Stimulated activated CD4-positive, alpha-beta T cell treated with anti-CD3 and anti-CD28 coated beads, Interleukin-15, amount 100 ng/mL, for 48 hours (primary cell): ENCODE results near the gene NFKBIL1.
A peak's percentile ranks its signal among the peaks of the same experiment; 100 is the strongest.

ENCODE experiments used
- DNase-seq, 2 donors: peaks; one replicate each; pipeline ENCODE4 v3.0.0-alpha.2; 2020; ENCODE audit warnings: low read depth in 2 of 2

Gene NFKBIL1

GRCh38 chr6:31559958-31560696 lies 12.7 kb downstream of the NFKBIL1 start:
- DNase-seq: peak in 1 of 2 donors; percentile 38

GRCh38 chr6:31560697-31561058 lies 13.3 kb downstream of the NFKBIL1 start:
- no peak for DNase-seq

GRCh38 chr6:31567531-31568370 lies 20.3 kb downstream of the NFKBIL1 start:
- DNase-seq: no peak

DNA sequence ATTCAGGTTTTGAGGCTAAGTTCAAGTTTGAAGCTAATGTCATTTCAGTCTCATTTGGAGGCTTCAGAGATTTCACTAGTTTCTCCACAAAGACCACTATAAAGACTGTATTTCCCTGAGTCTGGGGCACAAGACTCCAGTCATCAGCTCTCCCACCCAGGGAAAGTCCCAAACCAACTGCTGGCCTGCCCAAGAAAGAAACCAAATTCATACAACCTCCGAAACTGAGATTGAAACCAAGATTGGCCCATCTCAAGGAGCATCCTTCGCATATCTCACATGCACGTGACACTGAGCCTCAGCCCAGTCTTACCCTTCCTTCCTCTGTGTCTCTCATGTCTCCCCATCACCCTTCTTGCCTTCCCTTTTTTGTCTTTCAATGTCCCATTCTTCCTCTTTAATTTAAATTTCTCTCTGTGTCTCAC lies 21.1 kb downstream of the NFKBIL1 start:
- peak in 1 of 2 donors; percentile 69 for DNase-seq

- DNase-seq: no peak
Observed at GRCh38 chr6:31569861-31570536, 22.6 kb downstream of the NFKBIL1 start.

DNA sequence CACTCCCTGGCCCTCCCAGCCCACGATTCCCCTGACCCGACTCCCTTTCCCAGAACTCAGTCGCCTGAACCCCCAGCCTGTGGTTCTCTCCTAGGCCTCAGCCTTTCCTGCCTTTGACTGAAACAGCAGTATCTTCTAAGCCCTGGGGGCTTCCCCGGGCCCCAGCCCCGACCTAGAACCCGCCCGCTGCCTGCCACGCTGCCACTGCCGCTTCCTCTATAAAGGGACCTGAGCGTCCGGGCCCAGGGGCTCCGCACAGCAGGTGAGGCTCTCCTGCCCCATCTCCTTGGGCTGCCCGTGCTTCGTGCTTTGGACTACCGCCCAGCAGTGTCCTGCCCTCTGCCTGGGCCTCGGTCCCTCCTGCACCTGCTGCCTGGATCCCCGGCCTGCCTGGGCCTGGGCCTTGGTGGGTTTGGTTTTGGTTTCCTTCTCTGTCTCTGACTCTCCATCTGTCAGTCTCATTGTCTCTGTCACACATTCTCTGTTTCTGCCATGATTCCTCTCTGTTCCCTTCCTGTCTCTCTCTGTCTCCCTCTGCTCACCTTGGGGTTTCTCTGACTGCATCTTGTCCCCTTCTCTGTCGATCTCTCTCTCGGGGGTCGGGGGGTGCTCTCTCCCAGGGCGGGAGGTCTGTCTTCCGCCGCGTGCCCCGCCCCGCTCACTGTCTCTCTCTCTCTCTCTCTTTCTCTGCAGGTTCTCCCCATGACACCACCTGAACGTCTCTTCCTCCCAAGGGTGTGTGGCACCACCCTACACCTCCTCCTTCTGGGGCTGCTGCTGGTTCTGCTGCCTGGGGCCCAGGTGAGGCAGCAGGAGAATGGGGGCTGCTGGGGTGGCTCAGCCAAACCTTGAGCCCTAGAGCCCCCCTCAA lies 24.9 kb downstream of the NFKBIL1 start, which contains the start of gene LTA:
Gene LTA (plus strand): TSS at position 249 of the 871 bp plus-strand sequence. CDS start 454 bp downstream, at position 703.
- DNase-seq: peak; percentile 78

DNA sequence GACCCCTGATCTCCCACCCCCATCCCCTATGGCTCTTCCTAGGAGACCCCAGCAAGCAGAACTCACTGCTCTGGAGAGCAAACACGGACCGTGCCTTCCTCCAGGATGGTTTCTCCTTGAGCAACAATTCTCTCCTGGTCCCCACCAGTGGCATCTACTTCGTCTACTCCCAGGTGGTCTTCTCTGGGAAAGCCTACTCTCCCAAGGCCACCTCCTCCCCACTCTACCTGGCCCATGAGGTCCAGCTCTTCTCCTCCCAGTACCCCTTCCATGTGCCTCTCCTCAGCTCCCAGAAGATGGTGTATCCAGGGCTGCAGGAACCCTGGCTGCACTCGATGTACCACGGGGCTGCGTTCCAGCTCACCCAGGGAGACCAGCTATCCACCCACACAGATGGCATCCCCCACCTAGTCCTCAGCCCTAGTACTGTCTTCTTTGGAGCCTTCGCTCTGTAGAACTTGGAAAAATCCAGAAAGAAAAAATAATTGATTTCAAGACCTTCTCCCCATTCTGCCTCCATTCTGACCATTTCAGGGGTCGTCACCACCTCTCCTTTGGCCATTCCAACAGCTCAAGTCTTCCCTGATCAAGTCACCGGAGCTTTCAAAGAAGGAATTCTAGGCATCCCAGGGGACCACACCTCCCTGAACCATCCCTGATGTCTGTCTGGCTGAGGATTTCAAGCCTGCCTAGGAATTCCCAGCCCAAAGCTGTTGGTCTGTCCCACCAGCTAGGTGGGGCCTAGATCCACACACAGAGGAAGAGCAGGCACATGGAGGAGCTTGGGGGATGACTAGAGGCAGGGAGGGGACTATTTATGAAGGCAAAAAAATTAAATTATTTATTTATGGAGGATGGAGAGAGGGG lies 26.1 kb downstream of the NFKBIL1 start:
- DNase-seq: no peak

DNA sequence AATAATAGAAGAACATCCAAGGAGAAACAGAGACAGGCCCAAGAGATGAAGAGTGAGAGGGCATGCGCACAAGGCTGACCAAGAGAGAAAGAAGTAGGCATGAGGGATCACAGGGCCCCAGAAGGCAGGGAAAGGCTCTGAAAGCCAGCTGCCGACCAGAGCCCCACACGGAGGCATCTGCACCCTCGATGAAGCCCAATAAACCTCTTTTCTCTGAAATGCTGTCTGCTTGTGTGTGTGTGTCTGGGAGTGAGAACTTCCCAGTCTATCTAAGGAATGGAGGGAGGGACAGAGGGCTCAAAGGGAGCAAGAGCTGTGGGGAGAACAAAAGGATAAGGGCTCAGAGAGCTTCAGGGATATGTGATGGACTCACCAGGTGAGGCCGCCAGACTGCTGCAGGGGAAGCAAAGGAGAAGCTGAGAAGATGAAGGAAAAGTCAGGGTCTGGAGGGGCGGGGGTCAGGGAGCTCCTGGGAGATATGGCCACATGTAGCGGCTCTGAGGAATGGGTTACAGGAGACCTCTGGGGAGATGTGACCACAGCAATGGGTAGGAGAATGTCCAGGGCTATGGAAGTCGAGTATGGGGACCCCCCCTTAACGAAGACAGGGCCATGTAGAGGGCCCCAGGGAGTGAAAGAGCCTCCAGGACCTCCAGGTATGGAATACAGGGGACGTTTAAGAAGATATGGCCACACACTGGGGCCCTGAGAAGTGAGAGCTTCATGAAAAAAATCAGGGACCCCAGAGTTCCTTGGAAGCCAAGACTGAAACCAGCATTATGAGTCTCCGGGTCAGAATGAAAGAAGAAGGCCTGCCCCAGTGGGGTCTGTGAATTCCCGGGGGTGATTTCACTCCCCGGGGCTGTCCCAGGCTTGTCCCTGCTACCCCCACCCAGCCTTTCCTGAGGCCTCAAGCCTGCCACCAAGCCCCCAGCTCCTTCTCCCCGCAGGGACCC lies 27.0 kb downstream of the NFKBIL1 start:
- DNase-seq: peak in 1 of 2 donors; percentile 55

GRCh38 chr6:31575335-31575901 lies 28.0 kb downstream of the NFKBIL1 start, which contains the start of gene TNF:
TSS of gene TNF (plus strand) at chr6:31575565. CDS start at chr6:31575742, 177 bp downstream.
- DNase-seq: peak; percentile 79 to 82

DNA sequence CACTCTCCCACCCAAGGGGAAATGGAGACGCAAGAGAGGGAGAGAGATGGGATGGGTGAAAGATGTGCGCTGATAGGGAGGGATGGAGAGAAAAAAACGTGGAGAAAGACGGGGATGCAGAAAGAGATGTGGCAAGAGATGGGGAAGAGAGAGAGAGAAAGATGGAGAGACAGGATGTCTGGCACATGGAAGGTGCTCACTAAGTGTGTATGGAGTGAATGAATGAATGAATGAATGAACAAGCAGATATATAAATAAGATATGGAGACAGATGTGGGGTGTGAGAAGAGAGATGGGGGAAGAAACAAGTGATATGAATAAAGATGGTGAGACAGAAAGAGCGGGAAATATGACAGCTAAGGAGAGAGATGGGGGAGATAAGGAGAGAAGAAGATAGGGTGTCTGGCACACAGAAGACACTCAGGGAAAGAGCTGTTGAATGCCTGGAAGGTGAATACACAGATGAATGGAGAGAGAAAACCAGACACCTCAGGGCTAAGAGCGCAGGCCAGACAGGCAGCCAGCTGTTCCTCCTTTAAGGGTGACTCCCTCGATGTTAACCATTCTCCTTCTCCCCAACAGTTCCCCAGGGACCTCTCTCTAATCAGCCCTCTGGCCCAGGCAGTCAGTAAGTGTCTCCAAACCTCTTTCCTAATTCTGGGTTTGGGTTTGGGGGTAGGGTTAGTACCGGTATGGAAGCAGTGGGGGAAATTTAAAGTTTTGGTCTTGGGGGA lies 28.7 kb downstream of the NFKBIL1 start:
- no peak for DNase-seq

GRCh38 chr6:31576897-31577578 lies 29.6 kb downstream of the NFKBIL1 start:
- no peak for DNase-seq

DNA sequence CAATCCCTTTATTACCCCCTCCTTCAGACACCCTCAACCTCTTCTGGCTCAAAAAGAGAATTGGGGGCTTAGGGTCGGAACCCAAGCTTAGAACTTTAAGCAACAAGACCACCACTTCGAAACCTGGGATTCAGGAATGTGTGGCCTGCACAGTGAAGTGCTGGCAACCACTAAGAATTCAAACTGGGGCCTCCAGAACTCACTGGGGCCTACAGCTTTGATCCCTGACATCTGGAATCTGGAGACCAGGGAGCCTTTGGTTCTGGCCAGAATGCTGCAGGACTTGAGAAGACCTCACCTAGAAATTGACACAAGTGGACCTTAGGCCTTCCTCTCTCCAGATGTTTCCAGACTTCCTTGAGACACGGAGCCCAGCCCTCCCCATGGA lies 30.2 kb downstream of the NFKBIL1 start:
- DNase-seq: no peak

GRCh38 chr6:31578184-31579118 lies 31.0 kb downstream of the NFKBIL1 start:
- DNase-seq: no peak

- no peak for DNase-seq
Observed at GRCh38 chr6:31579119-31579505, 31.7 kb downstream of the NFKBIL1 start.

GRCh38 chr6:31579546-31580437 lies 32.4 kb downstream of the NFKBIL1 start:
- DNase-seq: no peak

DNA sequence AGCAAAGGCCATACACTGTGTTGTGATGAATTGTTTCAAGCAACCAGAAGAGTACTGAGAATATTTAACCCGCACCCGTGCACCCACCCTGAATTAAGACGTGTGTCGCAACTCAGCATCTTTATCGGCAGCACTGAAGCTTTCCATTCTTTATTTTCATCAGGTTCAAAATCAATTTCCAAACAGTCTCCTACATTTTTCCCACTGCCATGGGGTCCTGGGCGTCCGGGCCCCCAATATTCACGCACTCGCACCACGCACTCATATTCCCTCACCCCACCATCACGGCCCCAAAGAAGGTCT lies 33.0 kb downstream of the NFKBIL1 start:
- DNase-seq: no peak
